GM12872 (cell line): ENCODE results near the gene CAST.

ENCODE experiments used
- TF ChIP-seq, protein P1 (sequence below): IDR thresholded peaks from 3 replicates; pipeline ENCODE4 v1.5.1; 2011; ENCODE audit warnings: low read depth, mild to moderate bottlenecking, low read length, moderate library complexity; ENCODE audit not compliant: insufficient read depth

The CAST gene

DNA sequence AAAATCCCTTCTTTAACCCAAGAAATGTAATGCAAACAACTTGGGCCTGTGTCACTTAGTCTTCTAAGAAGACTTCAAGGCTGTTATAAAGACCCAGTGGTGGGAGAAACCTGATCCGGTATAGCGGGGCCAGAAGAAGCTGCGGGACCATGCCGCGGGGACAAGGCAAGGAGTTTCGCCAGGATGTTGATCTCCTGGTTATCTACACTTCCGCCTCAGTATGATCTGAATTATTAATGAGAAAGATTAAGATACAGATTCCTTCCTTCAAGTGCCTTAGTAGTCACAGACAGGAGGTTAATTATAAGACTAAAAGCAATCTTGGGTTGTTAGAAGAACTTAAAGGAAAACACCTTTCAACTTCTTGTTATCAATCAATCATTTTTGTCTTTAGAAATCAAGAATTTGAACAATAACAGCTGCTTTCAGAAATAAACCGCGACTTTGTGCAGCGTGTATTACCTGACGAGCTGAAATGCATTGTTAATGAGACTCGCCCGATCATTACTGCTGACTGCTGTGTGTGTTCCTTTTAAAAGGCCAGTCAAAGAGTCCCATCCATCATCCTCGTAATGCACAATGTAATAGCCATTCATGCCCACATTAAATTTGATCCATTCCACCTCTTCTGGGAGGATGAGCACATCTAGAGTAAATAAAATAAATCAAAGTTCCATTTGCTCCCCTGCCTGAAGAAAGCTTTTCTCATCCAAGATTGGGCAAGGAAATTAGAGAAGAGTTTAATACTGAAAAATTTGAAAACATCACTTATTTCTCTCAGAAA is 123.3 kb downstream of the CAST start:
- TF ChIP-seq, protein P1, sequence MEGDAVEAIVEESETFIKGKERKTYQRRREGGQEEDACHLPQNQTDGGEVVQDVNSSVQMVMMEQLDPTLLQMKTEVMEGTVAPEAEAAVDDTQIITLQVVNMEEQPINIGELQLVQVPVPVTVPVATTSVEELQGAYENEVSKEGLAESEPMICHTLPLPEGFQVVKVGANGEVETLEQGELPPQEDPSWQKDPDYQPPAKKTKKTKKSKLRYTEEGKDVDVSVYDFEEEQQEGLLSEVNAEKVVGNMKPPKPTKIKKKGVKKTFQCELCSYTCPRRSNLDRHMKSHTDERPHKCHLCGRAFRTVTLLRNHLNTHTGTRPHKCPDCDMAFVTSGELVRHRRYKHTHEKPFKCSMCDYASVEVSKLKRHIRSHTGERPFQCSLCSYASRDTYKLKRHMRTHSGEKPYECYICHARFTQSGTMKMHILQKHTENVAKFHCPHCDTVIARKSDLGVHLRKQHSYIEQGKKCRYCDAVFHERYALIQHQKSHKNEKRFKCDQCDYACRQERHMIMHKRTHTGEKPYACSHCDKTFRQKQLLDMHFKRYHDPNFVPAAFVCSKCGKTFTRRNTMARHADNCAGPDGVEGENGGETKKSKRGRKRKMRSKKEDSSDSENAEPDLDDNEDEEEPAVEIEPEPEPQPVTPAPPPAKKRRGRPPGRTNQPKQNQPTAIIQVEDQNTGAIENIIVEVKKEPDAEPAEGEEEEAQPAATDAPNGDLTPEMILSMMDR, result no peak

DNA sequence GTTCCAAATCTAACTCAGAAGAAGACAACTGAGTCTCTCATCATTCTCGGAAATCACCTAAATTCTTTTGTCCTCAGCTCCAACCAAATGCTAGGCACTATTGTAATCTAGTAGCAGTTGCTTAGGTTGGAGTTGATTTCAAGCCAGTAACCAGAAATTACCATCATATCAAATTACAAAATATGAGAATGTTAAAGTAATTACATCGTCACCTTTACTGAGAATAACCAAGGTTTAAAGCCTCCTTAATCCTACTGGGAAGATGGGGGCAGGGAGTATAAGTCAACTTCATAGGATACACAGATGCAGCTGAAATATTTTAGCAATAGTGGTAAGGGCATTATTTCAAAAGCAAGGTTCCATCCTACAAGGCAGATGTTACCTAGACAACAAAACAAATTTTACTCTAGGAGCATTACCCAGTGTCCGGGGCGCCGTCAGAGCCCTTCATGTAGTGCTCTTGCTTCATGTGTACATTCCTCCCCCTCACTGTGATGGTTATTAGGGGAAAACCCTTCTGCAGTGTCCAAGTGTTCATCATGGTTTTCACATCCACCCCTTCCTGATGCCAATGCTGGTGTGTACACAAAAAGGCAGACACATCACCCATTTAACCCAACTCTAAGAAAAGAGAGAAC is 126.1 kb downstream of the CAST start:
- TF ChIP-seq, protein P1, result no peak

DNA sequence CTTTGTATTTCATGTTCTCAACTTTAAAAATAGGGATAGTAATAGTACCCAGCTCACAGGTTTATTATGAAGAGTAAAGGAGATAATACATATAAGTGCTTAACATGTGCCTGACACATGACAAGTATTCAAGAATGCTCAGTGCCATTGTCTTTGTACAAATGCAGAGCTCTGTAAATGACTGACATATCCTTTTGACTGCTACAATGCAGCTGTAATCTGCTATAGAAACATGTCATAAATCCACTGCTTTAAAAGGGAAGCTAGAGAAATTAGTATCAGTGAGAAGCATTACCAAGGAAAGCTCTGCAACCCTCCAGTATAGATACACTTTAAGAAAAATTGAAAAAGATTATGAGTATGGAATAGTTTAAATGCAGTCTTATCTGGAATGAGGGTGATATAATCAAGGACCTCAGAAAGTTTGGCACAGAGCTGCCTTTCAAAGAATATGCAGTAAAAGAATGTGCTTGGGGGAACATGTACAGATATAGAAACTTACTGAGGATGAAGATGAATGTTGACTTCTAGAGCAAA is 127.7 kb downstream of the CAST start:
- TF ChIP-seq, protein P1, result no peak

DNA sequence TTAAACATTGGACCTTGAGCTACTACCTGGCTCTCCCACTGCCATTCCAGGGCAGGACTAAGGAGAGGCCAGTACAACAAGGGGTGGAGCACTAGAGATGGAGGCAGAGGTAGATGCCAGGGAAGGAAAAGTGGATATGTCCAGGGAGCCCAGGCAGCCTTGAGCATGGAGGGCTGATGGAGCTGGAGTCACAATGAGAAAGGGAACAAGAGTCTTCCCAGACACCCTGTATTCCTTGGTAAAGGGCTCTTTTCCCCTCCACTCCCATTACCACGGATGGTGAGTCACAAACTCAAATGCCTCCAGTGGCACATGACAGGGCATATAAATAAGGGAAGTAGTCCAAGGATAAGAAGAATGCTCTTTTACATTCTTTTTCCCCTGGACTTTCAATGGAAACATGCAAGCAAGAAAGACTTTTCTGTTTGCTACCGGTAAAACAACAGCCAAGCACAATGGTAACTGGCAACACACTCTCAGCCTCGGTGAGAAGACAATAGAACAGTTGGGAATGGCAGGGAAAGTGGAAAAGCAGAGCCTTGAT is 128.9 kb downstream of the CAST start:
- TF ChIP-seq, protein P1, result no peak

DNA sequence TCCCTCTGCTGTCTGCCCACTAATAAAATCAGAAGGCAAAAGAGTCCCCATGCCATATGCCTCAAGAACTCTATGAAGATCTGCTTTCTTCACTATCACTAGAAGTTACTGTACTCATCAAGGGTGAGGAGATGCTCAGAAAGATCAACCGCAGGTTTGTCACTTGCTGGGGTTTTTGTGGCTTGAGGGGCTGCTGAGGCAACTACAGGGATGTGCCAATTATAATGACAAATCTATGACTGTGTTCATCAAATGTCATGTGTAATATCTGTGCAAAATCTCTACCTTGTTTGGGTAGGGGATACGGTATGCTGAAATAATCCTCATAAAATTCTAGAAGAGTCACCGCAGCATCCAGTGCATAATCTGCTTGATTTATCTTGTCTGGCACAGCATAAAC is 132.6 kb downstream of the CAST start:
- TF ChIP-seq, protein P1, result no peak

DNA sequence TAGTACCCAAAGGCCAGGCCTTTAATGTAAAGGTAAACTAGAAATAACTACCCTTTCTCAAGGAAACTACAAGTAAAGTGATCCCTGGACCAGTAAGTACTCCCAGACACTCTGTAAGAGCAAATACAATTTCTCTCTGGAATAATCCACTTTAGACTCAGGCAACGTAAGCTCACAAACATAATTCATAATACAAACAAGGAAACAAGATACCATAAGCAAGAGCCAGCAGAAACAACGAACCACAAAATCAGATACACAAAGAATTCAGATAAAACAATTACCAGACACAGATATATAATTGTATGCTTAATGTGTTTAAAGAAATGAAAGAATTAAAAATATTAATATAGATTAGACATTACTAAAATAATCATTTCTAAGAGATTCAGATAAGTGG is 133.4 kb downstream of the CAST start:
- TF ChIP-seq, protein P1, result no peak

DNA sequence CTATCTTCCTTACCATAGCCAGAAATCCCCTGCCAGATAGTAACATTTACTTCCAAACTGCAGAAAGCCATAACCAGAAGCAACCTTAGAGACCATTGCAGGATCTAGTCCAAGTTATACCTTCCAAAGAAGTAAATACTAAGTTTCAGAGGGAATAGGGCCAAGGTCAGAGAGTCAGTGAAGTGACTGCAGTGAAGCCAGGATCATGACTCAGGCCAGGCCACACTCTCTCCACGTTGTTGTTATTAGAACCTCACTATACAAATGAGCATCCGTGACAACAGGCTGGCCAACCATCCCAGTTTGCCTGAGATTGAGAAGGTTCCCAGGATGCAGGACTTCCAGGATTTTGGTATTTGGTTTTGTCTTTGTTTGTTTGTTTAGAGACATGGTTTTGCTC is 134.3 kb downstream of the CAST start:
- TF ChIP-seq, protein P1, result no peak
